ENCODE results near the gene MASP1. TPM values are rescaled to one million over a fixed set of nuclear protein-coding genes. Genes with fewer than 3 reads are reported as not detected.

MASP1 gene
- total RNA-seq, 2 experiments from 2014 or later, result not detected

DNA sequence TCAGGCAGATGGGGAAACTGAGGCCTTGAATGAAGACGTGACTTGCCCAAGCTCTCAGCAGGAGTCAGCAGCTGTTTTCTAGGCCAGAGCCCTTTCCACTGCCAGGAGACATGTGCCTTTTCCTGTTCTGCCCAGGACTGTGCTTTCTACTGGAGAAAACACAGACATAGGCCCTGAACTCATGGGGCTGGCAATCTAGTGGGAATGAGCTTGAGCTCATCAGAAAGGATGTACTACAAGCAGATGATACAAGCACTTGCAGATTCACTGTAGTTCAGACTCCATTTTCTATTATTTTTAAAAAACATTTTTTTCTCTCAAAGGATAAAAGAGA, 14.4 kb downstream of the MASP1 start:
- no peaks in the 10 kb centered on the region for H3K36me3 ChIP-seq (ENCODE audit: insufficient read depth, low read length)
- H3K4me2 ChIP-seq (ENCODE audit: low read length), result no peak overlapping the region
- no peaks in the 10 kb centered on the region for H3K9me2 ChIP-seq (ENCODE audit: insufficient read depth, low read length)
- ChIA-PET CTCF (ENCODE audit: unreplicated experiment) (no interaction called here), POLR2A (no interaction called here)
- BruUV-seq (replicated peaks), result no TSS peak
- DNase-seq (ENCODE audit: low spot score), result no peak
- H2AFZ ChIP-seq (ENCODE audit: low read length), result no peak overlapping the region
- intact Hi-C loops (cut with micrococcal nuclease; ENCODE audit: unreplicated experiment), result no loop called here
- no peaks in the 10 kb centered on the region for H3K9me3 ChIP-seq (ENCODE audit: low read length)
- no peaks in the 10 kb centered on the region for H4K20me1 ChIP-seq (ENCODE audit: insufficient read depth, low read length)
- no peaks in the 10 kb centered on the region for H3K79me2 ChIP-seq (ENCODE audit: insufficient read depth, low read depth, low read length)
- no peaks in the 10 kb centered on the region for H3K4me1 ChIP-seq (ENCODE audit: insufficient read depth, low read length, poor library complexity, severe bottlenecking)
- TF ChIP-seq, protein P1, sequence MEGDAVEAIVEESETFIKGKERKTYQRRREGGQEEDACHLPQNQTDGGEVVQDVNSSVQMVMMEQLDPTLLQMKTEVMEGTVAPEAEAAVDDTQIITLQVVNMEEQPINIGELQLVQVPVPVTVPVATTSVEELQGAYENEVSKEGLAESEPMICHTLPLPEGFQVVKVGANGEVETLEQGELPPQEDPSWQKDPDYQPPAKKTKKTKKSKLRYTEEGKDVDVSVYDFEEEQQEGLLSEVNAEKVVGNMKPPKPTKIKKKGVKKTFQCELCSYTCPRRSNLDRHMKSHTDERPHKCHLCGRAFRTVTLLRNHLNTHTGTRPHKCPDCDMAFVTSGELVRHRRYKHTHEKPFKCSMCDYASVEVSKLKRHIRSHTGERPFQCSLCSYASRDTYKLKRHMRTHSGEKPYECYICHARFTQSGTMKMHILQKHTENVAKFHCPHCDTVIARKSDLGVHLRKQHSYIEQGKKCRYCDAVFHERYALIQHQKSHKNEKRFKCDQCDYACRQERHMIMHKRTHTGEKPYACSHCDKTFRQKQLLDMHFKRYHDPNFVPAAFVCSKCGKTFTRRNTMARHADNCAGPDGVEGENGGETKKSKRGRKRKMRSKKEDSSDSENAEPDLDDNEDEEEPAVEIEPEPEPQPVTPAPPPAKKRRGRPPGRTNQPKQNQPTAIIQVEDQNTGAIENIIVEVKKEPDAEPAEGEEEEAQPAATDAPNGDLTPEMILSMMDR (conservative IDR thresholded peaks at IDR 0.05; ENCODE audit: low read length), result no peak
- TF ChIP-seq EZH2phosphoT487 (IDR thresholded peaks at IDR 0.05; ENCODE audit: borderline replicate concordance, low read depth, low read length), result no peak
- H3K27ac ChIP-seq (ENCODE audit: low read depth, low read length, poor library complexity, severe bottlenecking), result no peak overlapping the region
- no peak overlapping the region for H3K4me3 ChIP-seq (ENCODE audit: low read depth, low read length, poor library complexity, severe bottlenecking)

DNA sequence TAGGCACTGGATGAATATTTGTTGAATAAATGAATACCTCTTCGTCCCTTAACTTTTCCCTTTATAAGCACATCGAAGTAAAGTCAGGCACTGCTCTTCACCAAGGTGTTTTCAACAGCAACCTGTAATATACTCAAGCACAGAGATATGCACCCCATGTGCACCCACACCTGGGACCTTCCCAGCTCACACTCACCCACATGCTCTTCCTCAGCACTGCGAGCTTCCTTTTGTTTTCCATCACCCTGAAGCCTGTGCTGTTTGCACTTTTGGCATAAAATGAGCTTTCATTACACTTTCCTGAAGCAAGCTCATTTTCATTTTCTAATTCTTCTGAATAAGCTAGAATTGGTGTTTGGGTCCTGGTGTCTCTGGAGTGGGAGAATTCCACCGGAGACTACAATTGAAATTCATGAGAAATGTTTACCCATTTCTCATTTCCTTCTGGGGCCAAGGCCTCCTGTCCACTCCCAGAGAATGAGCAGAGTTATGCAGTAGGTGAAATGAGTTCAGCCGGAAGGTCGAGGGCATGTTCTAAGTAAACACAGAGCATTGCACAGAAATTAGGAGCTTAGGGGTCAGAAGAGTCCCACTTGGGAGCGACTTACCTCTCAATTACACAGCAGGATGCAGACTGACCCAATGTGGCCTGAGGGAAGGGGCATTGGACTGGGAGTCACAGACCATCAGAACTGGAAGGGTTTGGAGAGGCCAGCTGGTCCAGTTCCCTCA, 15.0 kb downstream of the MASP1 start:
- H3K4me1 ChIP-seq (ENCODE audit: insufficient read depth, low read length, poor library complexity, severe bottlenecking), result no peaks in the 10 kb centered on the region
- no TSS peak for BruUV-seq (replicated peaks)
- H3K27ac ChIP-seq (ENCODE audit: low read depth, low read length, poor library complexity, severe bottlenecking), result no peak overlapping the region
- no peaks in the 10 kb centered on the region for H4K20me1 ChIP-seq (ENCODE audit: insufficient read depth, low read length)
- no peaks in the 10 kb centered on the region for H3K9me3 ChIP-seq (ENCODE audit: low read length)
- H3K4me3 ChIP-seq (ENCODE audit: low read depth, low read length, poor library complexity, severe bottlenecking), result no peak overlapping the region
- POLR2A ChIA-PET, result interaction anchor here (0.6 kb wide), 1 partner anchor 490 kb away, joined by 3 read pairs; no protein-coding TSS in a partner anchor
- no peak for DNase-seq (ENCODE audit: low spot score)
- H3K79me2 ChIP-seq (ENCODE audit: insufficient read depth, low read depth, low read length), result no peaks in the 10 kb centered on the region
- H2AFZ ChIP-seq (ENCODE audit: low read length), result no peak overlapping the region
- intact Hi-C loops (cut with micrococcal nuclease; ENCODE audit: unreplicated experiment), result no loop called here
- H3K9me2 ChIP-seq (ENCODE audit: insufficient read depth, low read length), result no peaks in the 10 kb centered on the region
- no peak overlapping the region for H3K4me2 ChIP-seq (ENCODE audit: low read length)
- CTCF ChIA-PET (ENCODE audit: unreplicated experiment), result no interaction called here
- TF ChIP-seq EZH2phosphoT487 (IDR thresholded peaks at IDR 0.05; ENCODE audit: borderline replicate concordance, low read depth, low read length), result no peak
- TF ChIP-seq, protein P1 (conservative IDR thresholded peaks at IDR 0.05; ENCODE audit: low read length), result no peak
- no peaks in the 10 kb centered on the region for H3K36me3 ChIP-seq (ENCODE audit: insufficient read depth, low read length)

DNA sequence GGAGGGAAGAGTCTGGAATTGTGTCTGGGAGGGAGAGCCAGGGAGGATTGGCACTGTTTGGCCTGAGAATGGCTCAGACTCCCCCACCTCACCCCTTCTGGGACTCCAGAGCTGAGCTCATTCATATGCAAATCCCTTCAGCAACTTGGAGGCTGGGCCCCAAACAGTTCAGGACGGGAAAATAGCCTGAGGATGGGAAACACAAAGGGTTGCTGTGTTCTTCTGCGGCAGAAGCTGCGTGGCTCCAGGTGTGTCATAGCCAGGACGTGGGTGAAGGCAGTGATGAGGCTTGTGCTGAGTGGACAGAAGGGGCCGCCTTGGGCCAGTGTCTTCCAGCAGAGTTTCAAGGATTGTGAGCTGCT, 16.6 kb downstream of the MASP1 start:
- no peak for TF ChIP-seq EZH2phosphoT487 (IDR thresholded peaks at IDR 0.05; ENCODE audit: borderline replicate concordance, low read depth, low read length)
- TF ChIP-seq, protein P1 (conservative IDR thresholded peaks at IDR 0.05; ENCODE audit: low read length), result no peak
- ChIA-PET POLR2A (interaction anchor here (1.2 kb wide), 1 partner anchor 12 kb away, joined by 3 read pairs; no protein-coding TSS in a partner anchor), CTCF (ENCODE audit: unreplicated experiment) (no interaction called here)
- intact Hi-C loops (cut with micrococcal nuclease; ENCODE audit: unreplicated experiment), result no loop called here
- Histone ChIP-seq H3K36me3 (ENCODE audit: insufficient read depth, low read length) (no peaks in the 10 kb centered on the region), H3K4me1 (ENCODE audit: insufficient read depth, low read length, poor library complexity, severe bottlenecking) (no peaks in the 10 kb centered on the region), H3K27ac (ENCODE audit: low read depth, low read length, poor library complexity, severe bottlenecking) (no peak overlapping the region), H3K4me3 (ENCODE audit: low read depth, low read length, poor library complexity, severe bottlenecking) (no peak overlapping the region), H3K4me2 (ENCODE audit: low read length) (no peak overlapping the region), H3K9me3 (ENCODE audit: low read length) (0 out of 2 replicates have a peak, but pooled peaks cover 2% of the 10 kb centered on the region), H4K20me1 (ENCODE audit: insufficient read depth, low read length) (no peaks in the 10 kb centered on the region), H3K9me2 (ENCODE audit: insufficient read depth, low read length) (no peaks in the 10 kb centered on the region), H2AFZ (ENCODE audit: low read length) (no peak overlapping the region), H3K79me2 (ENCODE audit: insufficient read depth, low read depth, low read length) (no peaks in the 10 kb centered on the region)
- no TSS peak for BruUV-seq (replicated peaks)
- no peak for DNase-seq (ENCODE audit: low spot score)

All from OCI-LY7 (cell line).